RWPE2 (cell line): Measurements from ENCODE around the gene TPRN.
"Not testable (repeated sequence)": the region's sequence is repeated elsewhere in the genome, so short reads cannot be mapped to it uniquely, and the experiment has no call there.

ENCODE experiments used
- ATAC-seq: fragments of 200-7000 bp; cut with Tn5 transposase; 3 replicates; pipeline ENCODE4 v1.9.1; 2021; ENCODE audit warnings: low read depth
- DNase-seq: peaks from one replicate; pipeline ENCODE4 v3.0.0-alpha.2; 2020; ENCODE audit warnings: low spot score
- H3K27ac ChIP-seq: fragments of 450-650 bp; 2 replicates; pipeline ENCODE4 v1.5.1; 2017; ENCODE audit warnings: mild to moderate bottlenecking; ENCODE audit not compliant: poor library complexity, severe bottlenecking
- H3K27me3 ChIP-seq: fragments of 250-450 bp; sonication (Bioruptor Pico); 2 replicates; pipeline ENCODE4 v1.5.1; 2021; ENCODE audit warnings: mild to moderate bottlenecking, moderate library complexity; ENCODE audit not compliant: insufficient read depth, poor library complexity, severe bottlenecking
- H3K36me3 ChIP-seq: fragments of 250-450 bp; sonication (Bioruptor Pico); 2 replicates; pipeline ENCODE4 v1.5.1; 2020; ENCODE audit warnings: low read depth, mild to moderate bottlenecking, moderate library complexity
- H3K4me1 ChIP-seq: fragments of 250-450 bp; sonication (Bioruptor Pico); 2 replicates; pipeline ENCODE4 v1.5.1; 2021; ENCODE audit warnings: mild to moderate bottlenecking, moderate library complexity; ENCODE audit not compliant: insufficient read depth, poor library complexity, severe bottlenecking
- H3K4me3 ChIP-seq: fragments of 250-450 bp; sonication (Bioruptor Pico); 2 replicates; pipeline ENCODE4 v1.5.1; 2021; ENCODE audit warnings: mild to moderate bottlenecking, moderate library complexity; ENCODE audit not compliant: severe bottlenecking
- H3K9me3 ChIP-seq: fragments of 250-450 bp; sonication (Bioruptor Pico); 2 replicates; pipeline ENCODE4 v1.5.1; 2021; ENCODE audit warnings: mild to moderate bottlenecking, moderate library complexity; ENCODE audit not compliant: severe bottlenecking
- CTCF ChIP-seq: fragments of 450-650 bp; IDR thresholded peaks from one replicate; pipeline ENCODE4 v1.5.1; 2017; ENCODE audit warnings: mild to moderate bottlenecking, moderate library complexity; ENCODE audit not compliant: poor library complexity, severe bottlenecking

TPRN gene

GRCh38 chr9:137244486-137245449 lies 44.2 kb upstream of the TPRN start:
- H3K27ac ChIP-seq: peak overlapping the region; percentile 91
- ATAC-seq (peak; percentile 0; the same call in 1 of the 3 replicates), DNase-seq (no peak)
- H3K27me3 ChIP-seq: no peaks in the 10 kb centered on the region
- H3K36me3 ChIP-seq: peaks cover 25% of the 10 kb centered on the region
- H3K4me1 ChIP-seq: peaks cover 6% of the 10 kb centered on the region
- TF ChIP-seq CTCF: no peak
- H3K4me3 ChIP-seq: no peak overlapping the region
- no peaks in the 10 kb centered on the region for H3K9me3 ChIP-seq

- Histone ChIP-seq H3K4me3 (no peak overlapping the region), H3K9me3 (no peaks in the 10 kb centered on the region), H3K27me3 (no peaks in the 10 kb centered on the region), H3K27ac (peak overlapping the region; percentile 91), H3K4me1 (peaks cover 6% of the 10 kb centered on the region), H3K36me3 (peaks cover 25% of the 10 kb centered on the region)
- TF ChIP-seq CTCF: no peak
- peak; percentile 5; the same call in 2 of the 3 replicates for ATAC-seq
- no peak for DNase-seq
Observed at GRCh38 chr9:137243626-137244485, 43.3 kb upstream of the TPRN start.

- DNase-seq, H3K4me1 ChIP-seq, H3K4me3 ChIP-seq, H3K27me3 ChIP-seq, ATAC-seq, H3K9me3 ChIP-seq: not testable (repeated sequence)
- H3K27ac ChIP-seq: peak overlapping the region; percentile 91
- H3K36me3 ChIP-seq: peaks cover 25% of the 10 kb centered on the region
Observed at GRCh38 chr9:137243266-137243625, 42.7 kb upstream of the TPRN start.

GRCh38 chr9:137242269-137243203 lies 42.0 kb upstream of the TPRN start:
- Histone ChIP-seq H3K4me3 (peak overlapping the region; percentile 99), H3K27me3 (no peaks in the 10 kb centered on the region), H3K36me3 (peaks cover 25% of the 10 kb centered on the region), H3K27ac (peak overlapping the region; percentile 91), H3K4me1 (peaks cover 6% of the 10 kb centered on the region), H3K9me3 (no peaks in the 10 kb centered on the region)
- DNase-seq (no peak), ATAC-seq (no peak)
- no peak for TF ChIP-seq CTCF
